Mucosa of descending colon (tissue), 3 donors: ENCODE measurements around the gene MT1A. TPM values are rescaled to one million over a fixed set of nuclear protein-coding genes. Genes with fewer than 3 reads are reported as not detected.

Experiments
- ATAC-seq: fragments of 200-7000 bp; cut with Tn5 transposase; one replicate; pipeline ENCODE4 v1.9.1; 2020; ENCODE audit warnings: mild to moderate bottlenecking, moderate library complexity
- DNase-seq, 3 donors: peaks; one replicate each; pipeline ENCODE4 v3.0.0-alpha.2; 2020
- H3K36me3 ChIP-seq: fragments of 200-600 bp; one replicate; pipeline ENCODE4 v1.8.0; 2021; ENCODE audit warnings: low read depth, mild to moderate bottlenecking
- H3K4me1 ChIP-seq: fragments of 200-600 bp; one replicate; pipeline ENCODE4 v1.8.0; 2021; ENCODE audit warnings: low read depth, mild to moderate bottlenecking
- H3K4me3 ChIP-seq: fragments of 200-600 bp; one replicate; pipeline ENCODE4 v1.8.0; 2021; ENCODE audit warnings: mild to moderate bottlenecking
- H3K9me3 ChIP-seq: fragments of 200-600 bp; one replicate; pipeline ENCODE4 v1.8.0; 2021; ENCODE audit warnings: mild to moderate bottlenecking
- CTCF ChIP-seq: fragments of 200-600 bp; IDR thresholded peaks from one replicate; pipeline ENCODE4 v1.8.0; 2022; ENCODE audit warnings: antibody characterized with exemption, mild to moderate bottlenecking
- intact Hi-C, 2 donors: fragments of 100-400 bp; cut with DNase I in 1 of 2; cut with micrococcal nuclease in 1 of 2; formaldehyde crosslinking; loops; one replicate each; pipeline versions ENCODE4 v1.11.0 to v1.11.1; 2022; cut with DNase I, micrococcal nuclease
- total RNA-seq, 3 donors: library from RNA; stranded (reverse); fragmentation: NEBNext Ultra II Directional in 2 of 3; extraction: Animal tissue kit (Norgen Biotek cat#: 25700) in 2 of 3; gene quantifications; one replicate each; pipeline versions ENCODE4 v1.2.1 to v1.2.4, GENCODE V29; 2021 to 2023
- donor health status: DM: no; HTN: no; CAD: no; lungs with moderate emphysema.
- donor health status: DM: no; HTN: no; CAD: no.
- donor health status: DM: no; HTN: yes; CAD: no.

MT1A gene
- total RNA-seq, 3 donors from 2014 or later = 4.5 to 9.7 (median 8.9) TPM

GRCh38 chr16:56686758-56687157 is 48.3 kb downstream of the MT1A start:
- intact Hi-C loops = no loop called here
- Histone ChIP-seq H3K36me3 (no peaks in the 10 kb centered on the region), H3K9me3 (no peaks in the 10 kb centered on the region), H3K4me1 (peaks cover 13% of the 10 kb centered on the region), H3K4me3 (no peak overlapping the region)
- no peak for TF ChIP-seq CTCF
- DNase-seq = no peak
- ATAC-seq = no peak

- Histone ChIP-seq H3K4me1 (peaks cover under 1% of the 10 kb centered on the region), H3K4me3 (no peak overlapping the region), H3K36me3 (no peaks in the 10 kb centered on the region), H3K9me3 (no peaks in the 10 kb centered on the region)
- ATAC-seq (no peak), DNase-seq (no peak)
- no peak for TF ChIP-seq CTCF
- intact Hi-C loops = no loop called here
Measured at GRCh38 chr16:56688762-56689161, 50.3 kb downstream of the MT1A start.

- no peaks in the 10 kb centered on the region for H3K4me1 ChIP-seq
Measured at GRCh38 chr16:56689171-56689570, 50.7 kb downstream of the MT1A start.

More at GRCh38 chr16:56689171-56689570, 50.7 kb downstream of the MT1A start:
- H3K36me3 ChIP-seq = no peaks in the 10 kb centered on the region
- DNase-seq (no peak), ATAC-seq (no peak)
- TF ChIP-seq CTCF = no peak
- intact Hi-C loops = no loop called here
- no peak overlapping the region for H3K4me3 ChIP-seq
- no peaks in the 10 kb centered on the region for H3K9me3 ChIP-seq

Other genes starting within 250 kb of the MT1A start
- gene AMFR, start 213.1 kb upstream of the MT1A start, total RNA-seq = 100 to 1,000 TPM in 2 of 3 donors, 10 to 100 TPM in 1; 83.3 to 116 (median 102) TPM
- gene NUDT21, start 187.3 kb upstream of the MT1A start, total RNA-seq = 10 to 100 TPM; 64.4 to 94.2 (median 74.9) TPM
- 10 to 100 TPM; 17.4 to 27.8 (median 23.6) TPM for gene OGFOD1, start 187.1 kb upstream of the MT1A start, total RNA-seq
- gene BBS2, start 118.6 kb upstream of the MT1A start, total RNA-seq = 10 to 100 TPM; 26.9 to 33.4 (median 30.2) TPM
- gene MT4, start 73.6 kb upstream of the MT1A start, total RNA-seq = not detected
- 1 to 10 TPM in 2 of 3 donors, not detected in 1; 3.0 to 8.8 TPM for gene MT3, start 49.1 kb upstream of the MT1A start, total RNA-seq
- gene MT2A, start 30.1 kb upstream of the MT1A start, total RNA-seq = 100 to 1,000 TPM in 2 of 3 donors, 10 to 100 TPM in 1; 100.0 to 211 (median 206) TPM
- 100 to 1,000 TPM in 2 of 3 donors, 10 to 100 TPM in 1; 86.6 to 343 (median 237) TPM for gene MT1E, start 12.9 kb upstream of the MT1A start, total RNA-seq
- 10 to 100 TPM in 2 of 3 donors, 1 to 10 TPM in 1; 9.5 to 40.0 (median 23.3) TPM for gene MT1M, start 6.0 kb upstream of the MT1A start, total RNA-seq
- not detected for gene MT1B, start 13.2 kb downstream of the MT1A start, total RNA-seq
- 10 to 100 TPM in 2 of 3 donors, 1 to 10 TPM in 1; 6.1 to 35.5 (median 27.8) TPM for gene MT1F, start 19.3 kb downstream of the MT1A start, total RNA-seq
- gene MT1G, start 29.4 kb downstream of the MT1A start, total RNA-seq = 100 to 1,000 TPM in 1 of 3 donors, 10 to 100 TPM in 1, 1 to 10 TPM in 1; 7.3 to 210 (median 83.8) TPM
- gene MT1H, start 31.1 kb downstream of the MT1A start, total RNA-seq = 10 to 100 TPM in 1 of 3 donors, 1 to 10 TPM in 2; 1.5 to 52.8 (median 9.4) TPM
- gene MT1X, start 43.8 kb downstream of the MT1A start, total RNA-seq = 100 to 1,000 TPM in 1 of 3 donors, 10 to 100 TPM in 2; 78.3 to 157 (median 84.1) TPM
- 10 to 100 TPM; 31.0 to 45.6 (median 40.8) TPM for gene NUP93, start 91.5 kb downstream of the MT1A start, total RNA-seq
- gene SLC12A3, start 226.5 kb downstream of the MT1A start, total RNA-seq = not detected